NT2/D1 (cell line): ENCODE data around the gene NRF1.

Experiments
- SUZ12 ChIP-seq: IDR thresholded peaks from 2 replicates; pipeline ENCODE4 v1.6.1; 2011; ENCODE audit not compliant: insufficient read length, insufficient read depth; ENCODE audit errors: extremely low read depth
- YY1 ChIP-seq: IDR thresholded peaks from 2 replicates; pipeline ENCODE4 v1.6.1; 2011; ENCODE audit not compliant: insufficient read length, insufficient read depth

DNA sequence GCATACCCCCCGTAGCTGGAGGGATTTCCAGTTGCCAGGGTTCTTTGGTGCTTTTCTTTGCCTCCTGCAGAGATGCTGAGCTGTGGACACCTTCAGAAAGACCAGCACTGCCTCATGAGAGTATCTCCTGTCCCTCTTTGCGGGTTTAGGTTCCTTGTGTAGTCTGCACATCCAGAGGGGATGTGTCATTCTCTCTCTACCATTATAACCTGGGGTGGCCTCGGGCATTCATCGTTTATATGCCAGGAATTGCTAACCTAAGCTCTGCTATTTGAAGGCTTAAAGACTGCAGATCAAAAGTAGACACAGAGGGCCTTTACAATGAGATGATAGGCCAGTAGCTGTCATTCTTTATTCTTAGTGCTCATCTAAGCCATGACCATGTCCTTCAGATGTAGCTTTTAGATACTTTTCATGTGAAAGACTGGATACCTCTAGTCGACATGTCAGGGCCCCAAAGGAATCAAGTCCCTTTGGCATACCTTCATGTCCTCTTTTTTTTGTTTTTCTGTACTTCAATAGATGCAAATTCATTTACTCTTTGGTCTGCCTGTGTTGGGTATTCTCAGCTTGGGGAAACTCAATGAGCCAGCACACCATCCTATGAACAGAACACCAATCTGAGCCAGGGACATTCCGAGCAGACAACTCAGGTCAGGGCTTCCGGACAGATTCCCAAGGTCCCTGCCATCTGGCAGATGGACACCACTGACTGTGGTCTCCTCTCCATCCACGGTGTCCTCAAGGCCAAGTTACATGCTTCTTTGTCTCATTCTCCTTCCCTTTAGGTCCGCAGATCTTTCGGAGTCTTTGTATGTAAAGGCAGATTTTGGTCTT, 129.3 kb downstream of the NRF1 start:
- TF ChIP-seq YY1 (no peak), SUZ12 (no peak)
